ENCODE measurements around the gene PPP2R2B.

- TF ChIP-seq CTCF (conservative IDR thresholded peaks at IDR 0.05 in 1 of 2, IDR thresholded peaks at IDR 0.05 in 1 of 2; ENCODE audit: low read depth in 1 of 2, low read length in 2 of 2) (no peak), EZH2 (IDR thresholded peaks at IDR 0.05; ENCODE audit: low read length, missing control alignments) (no peak)
Measured at GRCh38 chr5:146710348-146710747, 168.2 kb downstream of the PPP2R2B start.

Data from fibroblast of lung (primary cell).